ENCODE data around the gene SEPTIN2.

DNA sequence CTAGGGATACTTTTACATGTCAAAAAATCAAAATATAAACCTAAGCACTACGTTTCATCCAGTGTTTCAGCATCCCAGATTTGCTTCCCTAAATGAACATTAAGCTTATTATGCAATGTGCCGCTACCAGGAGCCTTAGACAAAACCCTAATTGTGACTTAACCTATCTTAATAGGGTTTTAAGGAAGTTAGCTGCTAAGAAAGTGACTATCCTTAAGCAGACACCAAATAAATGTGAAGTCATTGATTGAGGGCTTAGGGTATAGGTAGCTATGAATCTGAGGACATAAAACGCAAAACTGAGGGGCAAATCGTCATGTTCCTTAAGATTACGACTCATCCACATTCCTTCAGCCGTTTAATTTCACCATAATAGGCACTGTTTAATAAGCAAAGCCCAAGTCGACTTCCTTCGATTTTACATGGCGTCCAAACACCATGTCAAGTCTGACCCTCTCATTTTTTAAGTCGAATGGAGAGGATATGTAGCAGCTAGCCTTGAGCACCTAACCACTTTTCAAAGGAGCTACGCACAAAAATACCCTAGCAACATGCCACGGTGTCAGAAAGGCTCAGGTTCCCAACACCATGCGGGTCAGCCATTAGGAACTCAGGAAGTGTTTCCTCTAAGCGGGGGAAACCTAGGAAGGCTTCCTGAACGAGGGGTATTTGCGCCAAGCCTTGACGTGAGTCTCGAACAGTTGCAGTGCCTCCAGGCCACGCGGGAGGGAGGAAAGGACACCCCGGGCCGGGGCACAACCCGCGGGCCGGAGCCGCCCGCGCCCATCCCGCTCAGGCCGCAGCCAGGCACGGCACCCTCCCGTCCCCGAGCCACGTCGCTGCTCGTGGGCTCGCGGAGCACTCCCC is 1.3 kb upstream of the SEPTIN2 start:
- TF ChIP-seq POLR2AphosphoS5 (IDR thresholded peaks at IDR 0.05), result no peak
- TF ChIP-seq CTCF (IDR thresholded peaks at IDR 0.05), result no peak
